ENCODE measurements around the gene ZNF267. TPM values are rescaled to one million over a fixed set of nuclear protein-coding genes. Genes with fewer than 3 reads are reported as not detected.
"Not testable (repeated sequence)": the region's sequence is repeated elsewhere in the genome, so short reads cannot be mapped to it uniquely, and the experiment has no call there.

Gene ZNF267
- total RNA-seq, 4 donors from 2014 or later: 3.4 to 14.1 (median 9.0) TPM

GRCh38 chr16:31879937-31880321 lies 6.3 kb downstream of the ZNF267 start:
- no peaks in the 10 kb centered on the region for H3K27me3 ChIP-seq
- H3K27ac ChIP-seq: peak overlapping the region; percentile 3 to 60 (median 40)
- H3K4me1 ChIP-seq: peaks cover 27 to 63% (median 39%) of the 10 kb centered on the region in 4 donors
- H3K9me3 ChIP-seq: no peaks in the 10 kb centered on the region
- DNase-seq: no peak
- peaks cover 0 to 7% (median 3%) of the 10 kb centered on the region in 4 donors for H3K36me3 ChIP-seq
- no peak for TF ChIP-seq EP300 (IDR thresholded peaks at IDR 0.05; ENCODE audit: low read depth)
- intact Hi-C loops (cut with DNase I; ENCODE audit: low total_unique reads): no loop called here
- no peak overlapping the region for H3K4me3 ChIP-seq
- in situ Hi-C loops (cut with MboI; ENCODE audit: low pct_ligation_motif_present in 1 of 4, low pct_unique_long_range_greater_than_20kb in 1 of 4, low sequenced_read_pairs in 3 of 4): loop anchor here in 1 of 4 donors (25.0 kb wide), 1 partner anchor 418 kb away; the partner anchor contains the start of genes ARMC5 and TGFB1I1
- WGBS, 2 donors (ENCODE audit: low coverage in 1 of 2): 38% methylated on average over 1 of the region's 1 CpG; no CpG with 5 or more reads in 1 of the 2 donors

- Histone ChIP-seq H3K27me3 (no peaks in the 10 kb centered on the region), H3K27ac (peak overlapping the region; percentile 3 to 60 (median 40)), H3K36me3 (peaks cover 0 to 12% (median 5%) of the 10 kb centered on the region in 4 donors), H3K4me3 (no peak overlapping the region), H3K9me3 (no peaks in the 10 kb centered on the region), H3K4me1 (peaks cover 23 to 58% (median 34%) of the 10 kb centered on the region in 4 donors)
- no peak for TF ChIP-seq EP300 (IDR thresholded peaks at IDR 0.05; ENCODE audit: low read depth)
- no peak for TF ChIP-seq POLR2A (IDR thresholded peaks at IDR 0.05)
- TF ChIP-seq POLR2AphosphoS5 (IDR thresholded peaks at IDR 0.05): no peak
- TF ChIP-seq CTCF (IDR thresholded peaks at IDR 0.05): no peak
- intact Hi-C loops (cut with DNase I; ENCODE audit: low total_unique reads): no loop called here
- in situ Hi-C loops (cut with MboI; ENCODE audit: low pct_ligation_motif_present in 1 of 4, low pct_unique_long_range_greater_than_20kb in 1 of 4, low sequenced_read_pairs in 3 of 4): loop anchor here in 1 of 4 donors (25.0 kb wide), 1 partner anchor 418 kb away; the partner anchor contains the start of genes ARMC5 and TGFB1I1
- 46 to 51% methylated on average over 3 of the region's 3 CpGs for WGBS, 2 donors (ENCODE audit: low coverage in 1 of 2)
- DNase-seq: no peak
Measured at GRCh38 chr16:31880322-31880979, 6.8 kb downstream of the ZNF267 start.

DNA sequence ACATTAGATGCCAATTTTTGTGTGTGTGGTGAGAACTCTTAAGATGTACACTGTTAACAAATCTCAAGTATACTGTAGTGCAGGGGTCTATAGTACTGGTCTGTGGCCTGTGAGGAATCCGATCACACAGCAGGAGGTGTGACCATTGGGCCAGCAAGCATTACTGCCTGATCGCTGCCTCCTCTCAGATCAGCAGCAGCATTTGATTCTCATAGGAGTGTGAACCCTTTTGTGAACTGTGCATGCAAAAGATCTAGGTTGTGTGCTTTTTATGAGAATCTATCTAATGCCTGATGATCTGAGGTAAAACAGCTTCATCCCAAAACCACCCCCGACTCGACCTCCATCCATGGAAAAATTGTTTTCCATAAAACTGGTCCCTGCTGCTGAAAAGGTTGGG lies 12.6 kb downstream of the ZNF267 start:
- Histone ChIP-seq H3K4me1 (peaks cover 0 to 6% (median under 1%) of the 10 kb centered on the region in 4 donors), H3K36me3 (peaks cover 0 to 68% (median 21%) of the 10 kb centered on the region in 4 donors), H3K27me3 (no peaks in the 10 kb centered on the region), H3K9me3 (peaks cover 9% of the 10 kb centered on the region in 2 donors), H3K4me3 (no peak overlapping the region), H3K27ac (no peak overlapping the region)
- 99% methylated on average over 4 of the region's 4 CpGs; no CpG with 5 or more reads in 1 of the 2 donors for WGBS, 2 donors (ENCODE audit: low coverage in 1 of 2)
- in situ Hi-C loops (cut with MboI; ENCODE audit: low pct_ligation_motif_present in 1 of 4, low pct_unique_long_range_greater_than_20kb in 1 of 4, low sequenced_read_pairs in 3 of 4) (loop anchor here in 1 of 4 donors (25.0 kb wide), 1 partner anchor 424 kb away; the partner anchor contains the start of genes ARMC5 and TGFB1I1), intact Hi-C loops (cut with DNase I; ENCODE audit: low total_unique reads) (no loop called here)
- TF ChIP-seq POLR2AphosphoS5 (IDR thresholded peaks at IDR 0.05) (no peak), POLR2A (IDR thresholded peaks at IDR 0.05) (no peak), EP300 (IDR thresholded peaks at IDR 0.05; ENCODE audit: low read depth) (no peak), CTCF (IDR thresholded peaks at IDR 0.05) (no peak)
- no peak for DNase-seq

- no peak for DNase-seq
- H3K4me1 ChIP-seq: peaks cover 0 to 5% (median 0%) of the 10 kb centered on the region in 4 donors
- TF ChIP-seq CTCF (IDR thresholded peaks at IDR 0.05) (no peak), EP300 (IDR thresholded peaks at IDR 0.05; ENCODE audit: low read depth) (no peak), POLR2AphosphoS5 (IDR thresholded peaks at IDR 0.05) (no peak), POLR2A (IDR thresholded peaks at IDR 0.05) (no peak)
- no peak overlapping the region for H3K4me3 ChIP-seq
- H3K27ac ChIP-seq: no peak overlapping the region
- no peaks in the 10 kb centered on the region for H3K27me3 ChIP-seq
- in situ Hi-C loops (cut with MboI; ENCODE audit: low pct_ligation_motif_present in 1 of 4, low pct_unique_long_range_greater_than_20kb in 1 of 4, low sequenced_read_pairs in 3 of 4): loop anchor here in 1 of 4 donors (25.0 kb wide), 1 partner anchor 426 kb away; the partner anchor contains the start of genes ARMC5 and TGFB1I1
- intact Hi-C loops (cut with DNase I; ENCODE audit: low total_unique reads): no loop called here
- H3K36me3 ChIP-seq: peaks cover 0 to 93% (median 26%) of the 10 kb centered on the region in 4 donors
- peaks cover 12 to 14% of the 10 kb centered on the region in 2 donors for H3K9me3 ChIP-seq
Measured at GRCh38 chr16:31888735-31889134, 15.1 kb downstream of the ZNF267 start.

GRCh38 chr16:31892111-31892510 lies 18.5 kb downstream of the ZNF267 start:
- H3K4me3 ChIP-seq; H3K4me1 ChIP-seq; intact Hi-C loops (cut with DNase I; ENCODE audit: low total_unique reads); H3K27ac ChIP-seq; DNase-seq; H3K27me3 ChIP-seq: not testable (repeated sequence)
- H3K36me3 ChIP-seq: peaks cover 2 to 97% (median 39%) of the 10 kb centered on the region in 4 donors
- 97% methylated on average over 4 of the region's 4 CpGs; no CpG with 5 or more reads in 1 of the 2 donors for WGBS, 2 donors (ENCODE audit: low coverage in 1 of 2)
- in situ Hi-C loops (cut with MboI; ENCODE audit: low pct_ligation_motif_present in 1 of 4, low pct_unique_long_range_greater_than_20kb in 1 of 4, low sequenced_read_pairs in 3 of 4): loop anchor here in 1 of 4 donors (25.0 kb wide), 1 partner anchor 430 kb away; the partner anchor contains the start of genes ARMC5 and TGFB1I1
- H3K9me3 ChIP-seq: peaks cover 13 to 23% of the 10 kb centered on the region in 2 donors

Data from transverse colon (tissue), 4 donors.